K562 (cell line): ENCODE measurements around the gene CALY. TPM values are rescaled to one million over a fixed set of nuclear protein-coding genes. Genes with fewer than 3 reads are reported as not detected.

Experiments
- ATAC-seq: fragments of 200-7000 bp; cut with Tn5 transposase; 3 replicates; pipeline ENCODE4 v1.9.1; 2020; ENCODE audit warnings: moderate library complexity
- BruUV-seq: library from RNA; stranded (reverse); fragments of 400-500 nt; replicated peaks from 2 replicates; lab custom pipeline; 2021; lab: Mats Ljungman, UMichigan
- CTCF ChIA-PET: fragments of 300-600 bp; formaldehyde crosslinking; extraction: SDS; loops from one replicate; lab custom pipeline; 2021; ENCODE audit warnings: low intra/inter-chr PET ratio; lab: Yijun Ruan, JAX
- POLR2A ChIA-PET: fragments of 300-600, 350-650 bp; sonication (Branson Sonifier 250); formaldehyde crosslinking; extraction: SDS; loops from one replicate; lab custom pipeline; 2021; ENCODE audit warnings: antibody characterized with exemption, inconsistent platforms; lab: Yijun Ruan, JAX
- DNase-seq, 4 experiments: peaks; one replicate each; pipeline versions ENCODE4 v3.0.0 to v3.0.0-alpha.2; 2011 to 2018; ENCODE audit warnings: low spot score in 3 of 4, mixed read lengths in 3 of 4; ENCODE audit errors: extremely low read depth in 1 of 4
- FAIRE-seq: peaks from 2 replicates; lab custom pipeline; 2011; peaks lifted over from hg19 to GRCh38; lab: Jason Lieb, UNC
- H2AFZ ChIP-seq: 2 replicates; pipeline ENCODE4 v1.6.0; 2011; ENCODE audit warnings: low read depth, low read length, control low read depth, inconsistent platforms
- H3K27ac ChIP-seq: fragments of 200-600 bp; 3 replicates; pipeline ENCODE4 v1.8.0; 2011; ENCODE audit warnings: low read depth, mild to moderate bottlenecking, control low read depth, inconsistent platforms, low read length, moderate library complexity, mixed read lengths; ENCODE audit errors: extremely low read depth
- H3K27me3 ChIP-seq, 2 experiments: fragments of 300-600 bp in 1 of 2; 2 replicates in 1 of 2; 3 replicates in 1 of 2; pipeline versions ENCODE4 v1.6.0 to v1.8.0; 2011; ENCODE audit warnings: inconsistent platforms in 2 of 2, low read length in 2 of 2, mild to moderate bottlenecking in 1 of 2, mixed read lengths in 1 of 2, moderate library complexity in 1 of 2; ENCODE audit not compliant: control insufficient read depth in 2 of 2, insufficient read depth in 2 of 2
- H3K36me3 ChIP-seq: fragments of 300-600 bp; 3 replicates; pipeline ENCODE4 v1.8.0; 2011; ENCODE audit warnings: mild to moderate bottlenecking, low read length, inconsistent platforms; ENCODE audit not compliant: control insufficient read depth, insufficient read depth
- H3K4me1 ChIP-seq, 2 experiments: fragments of 200-600 bp in 1 of 2; replicated peaks in 1 of 2; 2 replicates in 1 of 2; 3 replicates in 1 of 2; pipeline versions ENCODE4 v1.5.1 to v1.8.0; 2011; ENCODE audit warnings: inconsistent platforms in 2 of 2, low read length in 2 of 2, mild to moderate bottlenecking in 1 of 2, mixed read lengths in 1 of 2, moderate library complexity in 1 of 2; ENCODE audit not compliant: control insufficient read depth in 2 of 2, insufficient read depth in 2 of 2
- H3K4me2 ChIP-seq: 2 replicates; pipeline ENCODE4 v1.6.1; 2011; ENCODE audit warnings: low read length, control low read depth, inconsistent platforms, mixed read lengths; ENCODE audit not compliant: insufficient read depth
- H3K4me3 ChIP-seq: fragments of 200-600 bp; sonication (generic), shearing (Covaris generic); 2 replicates; pipeline ENCODE4 v1.5.1; 2016; ENCODE audit warnings: control low read depth, inconsistent platforms
- H3K79me2 ChIP-seq: fragments of 200-600 bp; 3 replicates; pipeline ENCODE4 v1.8.0; 2011; ENCODE audit warnings: low read length, inconsistent platforms; ENCODE audit not compliant: control insufficient read depth, insufficient read depth
- H3K9ac ChIP-seq, 2 experiments: 2 replicates each; pipeline versions ENCODE4 v1.6.0 to v1.6.1; 2011; ENCODE audit warnings: low read depth in 2 of 2, low read length in 2 of 2, control low read depth in 1 of 2, inconsistent platforms in 1 of 2, mild to moderate bottlenecking in 1 of 2, mixed read lengths in 1 of 2; ENCODE audit not compliant: insufficient read depth in 1 of 2
- H3K9me1 ChIP-seq: one replicate; pipeline ENCODE4 v1.6.0; 2011; ENCODE audit warnings: inconsistent platforms, mild to moderate bottlenecking, low read length, moderate library complexity; ENCODE audit not compliant: control insufficient read depth, insufficient read depth
- H3K9me3 ChIP-seq: replicated peaks from 2 replicates; pipeline ENCODE4 v1.5.1; 2011; ENCODE audit warnings: low read depth, low read length, inconsistent platforms; ENCODE audit not compliant: control insufficient read depth, insufficient read depth
- H4K20me1 ChIP-seq: replicated peaks from 2 replicates; pipeline ENCODE4 v1.6.1; 2011; ENCODE audit warnings: low read length, inconsistent platforms, mixed read lengths; ENCODE audit not compliant: control insufficient read depth, insufficient read depth
- BCL6 ChIP-seq: fragments of 250-450 bp; sonication (Bioruptor Pico); IDR thresholded peaks from 2 replicates; pipeline ENCODE4 v1.4.0; 2020
- BRD4 ChIP-seq: fragments of 200-600 bp; sonication (generic); IDR thresholded peaks from 2 replicates; pipeline ENCODE4 v1.6.1; 2017; ENCODE audit warnings: inconsistent platforms
- HOXB6 ChIP-seq: fragments of 250-450 bp; sonication (Bioruptor Pico); IDR thresholded peaks from 2 replicates; pipeline ENCODE4 v1.5.1; 2022; ENCODE audit warnings: mild to moderate bottlenecking, borderline replicate concordance
- PCBP1 ChIP-seq: fragments of 200-400 bp; formaldehyde crosslinking; IDR thresholded peaks from 2 replicates; pipeline ENCODE4 v1.6.1; 2018; ENCODE audit warnings: mild to moderate bottlenecking, low read depth, low read length; ENCODE audit not compliant: poor library complexity, severe bottlenecking
- POLR2AphosphoS2 ChIP-seq: IDR thresholded peaks from 2 replicates; pipeline ENCODE4 v1.6.1; 2012; ENCODE audit warnings: low read length, improper control_type of control experiment
- POLR2B ChIP-seq: fragments of 450-650 bp; IDR thresholded peaks from 2 replicates; pipeline ENCODE4 v1.6.1; 2018; ENCODE audit warnings: low read depth; ENCODE audit not compliant: partially characterized antibody
- TAF15 ChIP-seq: fragments of 200-400 bp; formaldehyde crosslinking; IDR thresholded peaks from 2 replicates; pipeline ENCODE4 v1.6.1; 2017; ENCODE audit warnings: mild to moderate bottlenecking, low read depth, low read length, moderate library complexity
- THRA ChIP-seq: fragments of 450-650 bp; IDR thresholded peaks from 2 replicates; pipeline ENCODE4 v1.6.1; 2017; ENCODE audit warnings: mild to moderate bottlenecking, moderate library complexity
- ZBED1 ChIP-seq: IDR thresholded peaks from 2 replicates; pipeline ENCODE4 v1.6.1; 2014
- ZNF212 ChIP-seq: fragments of 450-650 bp; formaldehyde crosslinking; IDR thresholded peaks from 2 replicates; pipeline ENCODE4 v1.4.0; 2020; ENCODE audit warnings: mild to moderate bottlenecking
- ZNF740 ChIP-seq, 3 experiments: fragments of 200-800 bp in 1 of 3; sonication (Bioruptor generic) in 1 of 3; sonication (generic) in 1 of 3; formaldehyde crosslinking in 1 of 3; IDR thresholded peaks; 2 replicates each; pipeline versions ENCODE4 v1.6.1 to v1.8.0; 2016 to 2022; ENCODE audit warnings: mild to moderate bottlenecking in 2 of 3, missing compliant biosample characterization in 2 of 3, missing genetic modification characterization in 2 of 3, missing genetic modification reagents in 1 of 3
- WGBS: fragments of 100-300 bp; shearing (Covaris generic); methylation state at CpG from one replicate; pipeline ENCODE4 v1.1.6; 2016; ENCODE audit warnings: low coverage, mixed read lengths; ENCODE audit not compliant: insufficient coverage; ENCODE audit errors: missing lambda C conversion rate; 5-methylcytosine and 5-hydroxymethylcytosine counted together
- in situ Hi-C: fragments of 300-500 bp; cut with MboI; formaldehyde crosslinking; loops from 4 replicates; pipeline ENCODE4 v1.15.0; 2018; ENCODE audit warnings: inconsistent platforms, mixed read lengths
- intact Hi-C: fragments of 100-400 bp; cut with micrococcal nuclease; formaldehyde crosslinking; loops from 2 replicates; pipeline ENCODE4 v1.14.2; 2022
- polyA plus RNA-seq, 8 experiments: library from polyadenylated mRNA; depleted of rRNA in 4 of 8; stranded (reverse) in 5 of 8; unstranded in 3 of 8; fragments of >200 nt; fragmentation: Nextera tagmentation in 2 of 8; fragmentation: Illumina TruSeq in 1 of 8; extraction: Ambion mirVana in 2 of 8; extraction: Trizol in 1 of 8; gene quantifications; 2 replicates each; pipeline versions ENCODE4 v1.2.1 to v1.2.3, GENCODE V29; 2011 to 2014; ENCODE audit warnings: inconsistent platforms in 1 of 8, missing spikeins in 1 of 8
- total RNA-seq, 7 experiments: library from RNA; depleted of rRNA in 6 of 7; stranded (reverse); fragments of >200 nt in 6 of 7; fragmentation: Illumina TruSeq in 2 of 7; extraction: Trizol in 2 of 7; gene quantifications; 2 replicates each; pipeline versions ENCODE4 v1.2.1 to v1.2.3, GENCODE V29; 2011 to 2021; ENCODE audit warnings: low replicate concordance in 1 of 7

The CALY gene
- total and polyA plus RNA-seq, 9 of the 15 experiments (the other 6 are each of a cell fraction or from before 2014, with no cell fraction given) = not detected

- DNase-seq (no peak), ATAC-seq (no peak), FAIRE-seq (no peak)
- Histone ChIP-seq H3K9me1 (no peaks in the 10 kb centered on the region), H3K4me1 (peaks cover 0 to 5% of the 10 kb centered on the region in 2 experiments; a peak in 1 of 5 replicates), H4K20me1 (no peaks in the 10 kb centered on the region), H2AFZ (no peak overlapping the region), H3K9me3 (no peaks in the 10 kb centered on the region), H3K36me3 (peaks cover 85% of the 10 kb centered on the region; the same call in 2 of the 3 replicates), H3K79me2 (peaks cover 2% of the 10 kb centered on the region; the same call in 2 of the 3 replicates), H3K9ac (no peak overlapping the region), H3K4me3 (no peak overlapping the region), H3K27me3 (no peaks in the 10 kb centered on the region), H3K4me2 (no peak overlapping the region), H3K27ac (no peak overlapping the region)
- TF ChIP-seq ZBED1 (no peak), BRD4 (no peak), ZNF212 (no peak)
- BruUV-seq = no TSS peak
- CTCF ChIA-PET = no interaction called here
- in situ Hi-C loops (no loop called here), intact Hi-C loops (no loop called here)
- POLR2A ChIA-PET = interaction anchor here (0.6 kb wide), 1 partner anchor 9 kb away, joined by 3 read pairs; no protein-coding TSS in a partner anchor
- WGBS = 100% methylated on average over 4 of the region's 10 CpGs
Measured at GRCh38 chr10:133297504-133297903, 39.2 kb downstream of the CALY start.

GRCh38 chr10:133295426-133296320 lies 41.0 kb downstream of the CALY start:
- no peak for DNase-seq
- in situ Hi-C loops (no loop called here), intact Hi-C loops (no loop called here)
- Histone ChIP-seq H3K4me3 (no peak overlapping the region), H3K4me2 (no peak overlapping the region), H3K4me1 (no peaks in the 10 kb centered on the region), H4K20me1 (no peaks in the 10 kb centered on the region), H3K27ac (no peak overlapping the region), H3K27me3 (no peaks in the 10 kb centered on the region), H3K36me3 (peaks cover 80% of the 10 kb centered on the region; the same call in 2 of the 3 replicates), H2AFZ (no peak overlapping the region), H3K9ac (no peak overlapping the region; a peak in 1 of 4 replicates), H3K9me3 (no peaks in the 10 kb centered on the region), H3K79me2 (no peaks in the 10 kb centered on the region), H3K9me1 (no peaks in the 10 kb centered on the region)
- ChIA-PET CTCF (no interaction called here), POLR2A (interaction anchor here (0.7 to 1.4 kb wide), 2 partner anchors 9 to 17 kb away, joined by 3 to 4 read pairs; no protein-coding TSS in a partner anchor)
- no peak for ATAC-seq
- TF ChIP-seq THRA = no peak
- TF ChIP-seq ZNF740 (CRISPR knock-in tag; IDR thresholded peaks at IDR 0.05) = no peak
- no peak for TF ChIP-seq ZNF740 (tag; IDR thresholded peaks at IDR 0.05)
- no peak for TF ChIP-seq POLR2B
- TF ChIP-seq POLR2AphosphoS2 = no peak
- no peak for TF ChIP-seq BCL6 (CRISPR knock-in tag)
- no peak for TF ChIP-seq PCBP1
- TF ChIP-seq HOXB6 (CRISPR knock-in tag) = no peak
- TF ChIP-seq TAF15 = no peak
- no peak for FAIRE-seq
- BruUV-seq = no TSS peak
- 96% methylated on average over 25 of the region's 42 CpGs for WGBS
